Hepatocyte (in vitro differentiated cells): ENCODE data around the gene SCNN1B.

ENCODE experiments used
- CTCF ChIP-seq: fragments of 200-600 bp; sonication (generic); IDR thresholded peaks from 2 replicates; pipeline ENCODE4 v1.5.1; 2016; ENCODE audit warnings: antibody characterized with exemption, mild to moderate bottlenecking; ENCODE audit not compliant: poor library complexity
- EZH2 ChIP-seq: fragments of 200-600 bp; sonication (generic); IDR thresholded peaks from 2 replicates; pipeline ENCODE4 v1.6.1; 2016; ENCODE audit warnings: antibody characterized with exemption, mild to moderate bottlenecking, borderline replicate concordance
- EZH2phosphoT487 ChIP-seq: fragments of 200-600 bp; sonication (generic); IDR thresholded peaks from one replicate; pipeline ENCODE4 v1.6.1; 2018; ENCODE audit warnings: antibody characterized with exemption, mild to moderate bottlenecking, low read depth, moderate library complexity; ENCODE audit not compliant: unreplicated experiment, severe bottlenecking

GRCh38 chr16:23377071-23377931, 75.2 kb downstream of the SCNN1B start:
- TF ChIP-seq CTCF: no peak
- no peak for TF ChIP-seq EZH2phosphoT487
- TF ChIP-seq EZH2: no peak
